Uterus (tissue), 2 donors: ENCODE results near the gene NDUFV2.

Experiments used
- CTCF ChIP-seq, 4 experiments: fragments of 200-600 bp in 2 of 4; fragments of 450-650 bp in 2 of 4; sonication (generic) in 2 of 4; IDR thresholded peaks; one replicate each; pipeline ENCODE4 v1.5.1; 2016 to 2019; ENCODE audit warnings: antibody characterized with exemption in 4 of 4, mild to moderate bottlenecking in 2 of 4, moderate library complexity in 1 of 4
- POLR2A ChIP-seq, 2 donors: fragments of 450-650 bp; IDR thresholded peaks; one replicate each; pipeline ENCODE4 v1.6.1; 2016; ENCODE audit warnings: antibody characterized with exemption in 2 of 2, mild to moderate bottlenecking in 1 of 2, moderate library complexity in 1 of 2

DNA sequence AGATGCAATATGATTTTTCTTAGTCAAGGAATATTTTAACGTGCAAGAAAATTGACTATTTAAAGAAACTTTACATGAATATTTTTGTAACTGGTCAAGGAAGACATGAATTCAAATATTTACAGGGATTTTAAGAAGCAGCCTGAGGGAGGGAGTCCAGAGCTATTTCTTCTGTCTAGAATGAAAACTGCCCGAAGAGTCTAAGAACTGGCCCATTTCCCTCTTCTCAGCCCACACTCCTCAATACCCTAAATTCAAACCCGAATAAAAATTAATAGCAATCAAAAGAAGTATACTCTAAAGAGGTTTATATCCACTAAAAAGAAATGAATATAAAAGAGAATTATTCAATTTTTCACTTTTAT lies 6.5 kb upstream of the NDUFV2 start:
- TF ChIP-seq CTCF (IDR thresholded peaks at IDR 0.05): no peak
- no peak for TF ChIP-seq POLR2A (IDR thresholded peaks at IDR 0.05)
